Pons (tissue), 1 donor: Measurements from ENCODE around the gene RAD51B.

Source experiments
- DNase-seq: peaks from one replicate; pipeline ENCODE4 v3.0.0-alpha.2; 2016; ENCODE audit warnings: low spot score

The RAD51B gene

DNA sequence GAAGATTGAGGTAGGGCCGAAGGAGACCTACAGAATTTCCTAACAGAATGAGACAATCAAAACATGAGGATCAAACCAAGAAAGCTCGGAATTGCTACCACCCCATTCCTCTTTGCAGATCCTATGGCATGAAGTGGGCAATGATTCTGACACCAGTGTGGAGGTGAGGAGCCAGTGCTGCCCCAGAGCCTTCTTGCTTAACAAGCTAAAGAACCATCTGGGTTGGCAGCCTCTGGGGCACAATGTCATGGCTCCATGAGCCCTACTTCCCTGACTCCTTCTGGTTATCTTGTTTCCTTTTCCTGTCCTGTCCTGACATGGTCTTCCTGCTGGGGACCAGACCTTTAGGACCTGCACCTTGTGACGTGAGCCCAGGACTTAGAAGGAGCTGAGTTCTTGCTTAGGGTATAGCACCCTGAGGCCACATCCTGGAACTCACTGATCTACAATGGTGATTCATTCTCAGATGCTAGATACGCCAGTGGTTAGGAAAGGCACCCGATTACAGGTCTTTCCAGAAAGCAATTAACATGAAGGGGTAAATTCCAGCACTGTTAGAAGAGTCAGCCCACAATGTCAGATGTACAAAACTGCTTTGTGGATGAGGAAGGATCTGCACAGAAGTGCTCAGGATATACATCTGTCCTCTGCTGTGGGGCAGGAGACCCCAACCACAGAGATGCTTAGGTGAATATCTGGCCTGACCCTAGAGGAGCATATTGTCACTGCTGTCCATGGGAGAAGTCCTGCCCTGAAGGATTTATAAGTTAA is 649.0 kb downstream of the RAD51B start:
- no peak for DNase-seq

DNA sequence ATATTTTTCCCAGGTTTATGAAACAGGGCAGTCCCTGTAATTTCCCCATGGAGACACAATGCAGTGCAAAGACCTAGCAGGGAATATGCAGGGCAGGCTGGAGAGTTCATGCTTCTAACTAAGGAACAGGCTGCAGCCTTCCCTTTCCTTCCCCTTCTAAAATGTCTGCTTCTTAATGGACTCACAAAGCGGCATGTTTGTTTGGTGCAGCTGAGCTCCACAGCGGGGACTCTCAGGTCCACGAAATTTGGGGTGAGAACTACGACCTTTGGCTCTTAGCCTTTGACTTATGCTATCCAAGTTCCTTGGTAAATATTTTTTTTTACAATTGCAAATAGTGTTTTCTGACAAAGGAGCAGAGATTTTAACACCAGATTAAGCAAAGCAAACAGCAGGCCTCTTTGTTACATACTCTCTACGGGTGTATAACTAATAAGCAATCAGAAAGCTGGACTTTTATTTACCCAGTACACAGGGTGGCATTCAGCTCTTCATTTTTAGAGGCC is 649.7 kb downstream of the RAD51B start:
- DNase-seq, result no peak

DNA sequence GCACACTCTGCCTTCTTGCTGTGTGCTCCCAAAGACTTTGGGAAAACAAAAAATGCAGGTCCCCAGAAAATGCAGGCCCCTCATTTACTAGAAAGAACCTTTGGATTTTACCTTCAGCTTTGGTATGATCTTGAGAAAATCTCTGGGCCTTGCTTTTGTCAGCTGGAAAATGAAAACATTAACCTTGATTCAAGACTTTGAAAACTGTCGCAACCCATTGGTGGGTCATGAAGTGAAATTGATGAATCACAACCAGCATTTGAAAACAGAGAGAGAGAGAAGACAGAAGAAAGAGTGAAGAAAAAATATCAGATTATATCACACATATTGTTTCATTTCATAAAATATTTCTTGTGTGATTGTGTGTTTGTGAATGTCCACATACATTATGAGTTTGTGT is 650.8 kb downstream of the RAD51B start:
- DNase-seq, result no peak

DNA sequence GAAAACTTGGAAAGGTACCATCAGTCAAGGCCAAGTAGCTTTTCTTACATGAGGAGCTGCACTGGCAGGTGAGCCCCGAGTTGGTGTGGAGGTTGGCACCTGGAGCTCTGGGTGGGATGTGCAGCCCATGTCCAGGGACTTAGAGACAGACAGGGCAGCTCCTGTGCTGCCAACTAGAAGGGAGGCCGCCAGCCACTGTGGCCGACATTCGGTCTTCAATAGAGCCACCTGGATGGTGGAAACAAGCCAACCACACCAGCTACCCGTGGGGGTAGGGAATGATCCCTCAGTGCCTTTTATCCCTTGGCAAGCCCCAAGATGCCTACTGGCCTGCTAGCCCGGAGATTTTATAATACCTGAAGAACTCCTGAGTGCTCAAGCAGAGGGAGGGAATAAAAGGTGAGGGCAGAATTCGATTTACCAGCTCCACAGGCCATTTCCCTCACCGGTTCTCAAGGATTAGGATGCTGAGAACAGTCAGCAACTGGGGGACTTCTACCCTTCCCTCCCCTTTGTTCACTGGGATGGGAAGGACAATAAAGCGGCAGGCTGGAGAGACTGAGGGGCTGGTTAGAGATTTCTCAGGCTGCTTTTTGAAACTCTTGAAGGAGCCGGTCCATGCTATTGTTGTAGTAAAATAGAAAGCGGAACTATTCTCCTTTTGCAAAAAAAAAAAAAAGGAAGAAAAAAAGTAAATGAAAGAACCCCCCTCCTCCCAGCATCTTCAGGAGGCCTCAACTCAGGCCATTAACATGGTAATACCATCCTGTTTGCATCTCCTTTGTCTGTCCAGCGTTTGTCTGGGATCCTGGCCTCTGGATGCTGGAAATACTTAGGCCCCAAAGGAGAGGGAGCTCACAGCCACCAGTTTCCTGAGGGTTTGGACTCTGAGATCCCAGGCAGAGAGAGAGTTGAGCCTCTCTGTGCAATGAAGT is 651.7 kb downstream of the RAD51B start:
- peak; percentile 39 for DNase-seq

DNA sequence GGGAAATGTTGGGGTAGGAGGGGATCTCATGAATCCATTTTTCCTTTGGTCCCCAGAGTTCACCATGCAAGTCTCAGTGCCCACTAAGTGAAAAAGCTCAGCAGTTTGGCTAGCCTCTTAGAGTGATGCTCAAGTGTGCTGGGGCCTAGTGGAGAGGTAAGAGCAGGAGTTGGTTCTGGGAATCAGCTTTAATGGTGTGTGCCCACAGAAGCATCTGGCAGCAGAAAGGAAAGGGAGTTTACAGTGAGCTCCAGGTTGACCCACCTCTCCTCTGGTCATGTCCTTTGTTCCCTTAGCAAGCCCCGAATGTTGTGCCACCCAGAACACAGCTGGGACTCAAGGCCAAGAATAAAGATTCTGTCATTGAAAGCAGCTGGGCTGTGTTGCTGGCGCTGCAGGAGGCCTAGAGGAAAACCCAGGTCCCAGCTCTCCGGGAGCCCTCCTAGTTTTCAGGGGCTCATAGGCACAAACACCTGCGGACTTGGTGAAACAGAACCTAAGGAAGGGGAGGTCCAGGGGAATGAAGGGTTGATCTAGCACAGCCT is 652.5 kb downstream of the RAD51B start:
- DNase-seq, result no peak

DNA sequence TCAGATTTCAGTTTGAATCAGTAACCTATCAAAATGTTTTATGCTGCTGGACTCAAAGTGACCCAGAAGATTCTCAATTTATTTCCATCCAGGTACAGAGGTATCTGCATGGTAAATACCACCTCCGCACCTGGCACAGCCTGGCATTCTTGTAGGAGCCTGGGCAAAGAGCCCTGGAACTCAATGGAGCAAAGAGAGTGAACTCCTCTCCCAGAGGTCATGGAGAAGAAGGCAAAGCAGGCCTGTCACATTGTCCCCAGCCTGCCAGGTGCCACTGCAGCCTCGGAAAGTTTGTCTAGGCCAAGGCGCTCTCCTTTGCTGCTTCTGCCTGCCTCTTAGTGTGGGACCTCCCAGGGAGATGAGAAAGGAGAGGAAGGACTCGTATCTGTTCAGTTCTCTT is 653.5 kb downstream of the RAD51B start:
- no peak for DNase-seq

DNA sequence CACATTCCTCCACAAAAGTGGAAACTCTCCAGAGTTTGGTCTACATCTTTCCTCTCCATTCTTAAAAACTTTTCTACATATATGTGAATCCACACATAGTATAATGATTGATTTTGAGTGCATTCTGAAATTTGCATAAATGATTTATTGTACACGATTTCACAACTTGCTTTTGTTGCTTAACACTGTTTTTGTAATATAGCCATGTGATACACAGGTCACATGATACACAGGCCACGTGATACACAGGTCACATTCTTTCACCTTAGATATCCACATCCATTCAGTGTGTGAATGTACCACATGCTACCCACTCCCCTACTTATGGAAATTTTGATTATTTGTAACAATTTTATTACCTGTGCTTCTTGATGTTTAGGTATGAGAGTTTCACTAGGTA is 654.2 kb downstream of the RAD51B start:
- no peak for DNase-seq

DNA sequence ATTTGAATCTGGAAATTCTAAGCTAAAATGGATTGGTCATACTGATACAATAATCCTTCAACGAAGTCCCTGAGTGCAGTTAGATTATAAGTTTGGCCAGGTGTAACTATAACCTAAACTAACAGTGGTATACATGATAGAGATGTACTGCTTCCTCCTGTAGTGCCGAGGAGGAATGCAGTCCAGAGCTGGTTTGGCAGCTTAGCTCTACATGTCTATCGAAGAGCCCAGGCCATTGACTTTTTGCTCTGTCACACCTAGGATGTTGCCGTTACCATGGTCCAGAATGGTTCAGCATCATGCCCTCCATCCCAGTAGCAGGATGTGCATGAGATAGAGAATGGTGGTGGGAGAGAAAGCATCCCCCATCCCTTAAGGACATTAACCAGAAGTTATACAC is 655.2 kb downstream of the RAD51B start:
- no peak for DNase-seq

DNA sequence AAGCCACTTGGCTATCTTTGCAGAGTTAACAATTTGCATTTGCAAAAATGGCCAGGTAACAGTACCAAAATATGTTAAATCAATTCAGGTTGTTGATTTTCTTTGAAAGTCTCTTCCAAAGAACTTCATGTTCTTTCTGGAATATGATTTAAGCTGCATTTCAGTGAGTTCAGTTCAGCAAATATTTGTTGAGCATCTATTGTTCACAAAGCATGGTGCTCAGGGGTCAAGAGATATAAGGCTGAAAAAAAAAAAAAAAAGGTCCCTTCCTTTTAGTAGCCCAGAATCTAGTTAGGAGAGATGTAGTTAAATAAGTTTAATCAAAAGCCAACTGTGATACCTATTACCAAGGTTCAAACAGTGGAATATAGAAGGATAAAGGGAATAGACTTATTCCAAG is 656.2 kb downstream of the RAD51B start:
- no peak for DNase-seq

DNA sequence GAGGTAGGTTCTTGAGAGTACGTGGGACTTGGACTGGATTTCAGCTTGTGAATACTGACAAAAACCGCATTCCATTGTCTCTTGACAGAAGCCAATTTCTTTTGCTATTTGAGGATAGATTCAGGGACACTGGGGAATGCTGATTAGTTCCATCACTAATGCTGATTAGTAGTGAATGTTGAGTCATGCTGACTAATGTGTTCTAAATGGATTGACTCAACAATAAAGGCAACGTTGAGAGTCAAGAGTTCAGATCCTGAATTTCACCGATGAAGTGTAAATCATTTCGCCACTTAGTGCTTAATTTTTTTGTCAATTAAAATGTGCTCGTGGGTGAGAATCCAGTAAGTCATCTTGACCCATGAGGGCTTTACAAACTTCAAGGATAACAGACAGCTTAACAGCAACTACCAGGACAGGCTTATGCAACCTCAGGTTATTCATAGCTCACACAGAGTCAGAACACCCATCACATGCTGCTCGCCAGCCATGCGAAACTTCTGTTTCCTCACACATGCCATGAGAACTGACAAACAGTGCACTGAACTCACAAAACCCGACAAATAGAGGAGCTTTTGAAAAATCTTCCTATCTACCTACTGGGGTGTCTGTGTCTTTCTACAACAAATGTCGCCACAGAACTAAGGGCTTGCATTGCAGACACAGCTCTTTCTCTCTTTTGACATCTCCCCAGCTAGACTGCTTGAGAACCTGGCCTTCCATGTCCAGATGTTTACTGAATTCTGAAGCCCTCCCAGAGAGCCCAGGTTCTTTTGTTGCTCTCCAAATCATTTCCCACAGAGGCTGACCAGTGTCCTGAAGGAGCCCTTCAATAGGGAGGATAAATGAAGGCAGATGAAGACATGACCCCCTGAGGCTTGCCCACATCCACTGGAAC is 656.9 kb downstream of the RAD51B start:
- DNase-seq, result peak; percentile 86

DNA sequence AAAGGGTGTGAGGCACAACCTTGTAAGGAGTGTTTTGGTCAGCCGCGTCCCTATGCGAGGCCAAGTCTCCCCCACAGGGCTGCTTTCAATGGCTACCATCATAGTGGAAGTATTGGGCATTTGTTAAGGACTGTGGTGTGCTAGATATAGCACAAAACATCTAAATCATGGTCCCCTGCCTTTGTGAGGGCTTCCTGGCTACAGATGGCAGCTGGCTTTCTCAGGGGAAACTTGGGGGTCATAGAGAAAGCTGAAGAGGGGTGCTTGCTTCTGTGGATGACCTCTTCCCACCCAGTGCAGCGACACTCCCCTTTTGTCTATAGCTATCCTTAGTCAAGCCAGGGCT is 657.5 kb downstream of the RAD51B start:
- DNase-seq, result no peak

DNA sequence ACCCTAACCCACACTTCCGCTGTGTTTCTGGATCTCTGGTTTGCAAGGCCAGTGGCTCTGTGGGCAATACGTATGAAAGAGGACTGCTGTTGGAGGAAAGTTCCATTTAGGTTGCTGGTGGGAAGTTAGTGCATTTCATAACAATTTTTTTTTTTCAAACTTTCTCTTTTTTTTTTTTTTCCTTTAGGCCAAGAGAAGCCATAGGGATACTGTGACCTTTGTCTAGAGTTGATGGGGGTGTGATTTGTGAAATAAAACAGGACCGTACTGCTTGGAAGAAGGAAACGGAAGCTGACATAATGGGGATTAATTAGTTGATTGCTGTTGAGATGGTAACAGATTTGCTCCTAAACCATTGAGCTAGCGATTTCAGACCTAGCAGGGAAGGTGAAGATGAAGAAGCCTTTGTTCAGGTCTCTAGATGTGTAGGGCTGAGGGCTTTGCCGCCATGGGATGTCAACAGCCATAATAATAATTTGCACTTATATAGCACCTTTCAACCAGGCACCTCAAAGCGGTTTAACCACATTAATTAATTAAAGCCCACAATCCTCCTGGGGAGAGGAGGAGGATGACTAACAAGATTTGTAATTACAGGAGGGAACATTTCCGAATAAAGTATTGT is 658.0 kb downstream of the RAD51B start:
- DNase-seq, result no peak

DNA sequence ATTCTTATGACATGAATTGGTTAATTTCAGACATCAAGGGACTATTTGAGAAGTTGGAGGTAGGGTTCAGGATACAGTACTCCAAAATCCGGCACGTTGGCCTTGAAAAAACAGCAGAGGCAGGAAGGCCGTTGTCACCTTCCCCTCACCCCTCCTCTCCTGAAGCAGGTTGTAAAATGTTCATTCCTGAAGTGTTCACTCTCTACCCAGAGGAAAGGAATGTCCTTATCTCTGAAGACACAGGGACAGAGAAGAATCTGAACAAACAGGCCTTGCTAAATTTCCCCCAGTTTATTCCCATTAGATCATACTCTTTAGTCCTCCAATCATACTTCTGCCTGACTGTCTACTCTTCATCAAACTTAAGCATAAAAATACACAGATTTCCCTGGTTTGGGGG is 659.7 kb downstream of the RAD51B start:
- DNase-seq, result no peak

DNA sequence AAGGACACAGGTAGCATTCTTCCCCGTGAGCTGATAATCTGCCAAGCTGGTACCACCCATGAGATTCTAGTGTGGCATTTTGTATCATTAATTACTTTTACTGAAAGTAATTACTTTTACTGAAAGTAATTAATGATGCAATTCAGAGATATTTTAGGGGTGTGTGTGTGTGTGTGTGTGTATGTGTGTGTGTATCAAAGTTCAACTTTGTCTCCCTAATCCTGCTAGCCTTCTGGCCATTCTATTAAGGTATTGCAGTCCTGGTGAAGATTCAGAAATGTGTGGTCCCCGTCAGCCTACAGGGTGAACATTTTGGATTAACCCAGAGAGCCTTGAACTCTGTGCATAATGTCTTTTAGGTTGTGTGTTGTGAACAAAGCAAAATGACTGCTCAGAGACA is 662.4 kb downstream of the RAD51B start:
- DNase-seq, result no peak

DNA sequence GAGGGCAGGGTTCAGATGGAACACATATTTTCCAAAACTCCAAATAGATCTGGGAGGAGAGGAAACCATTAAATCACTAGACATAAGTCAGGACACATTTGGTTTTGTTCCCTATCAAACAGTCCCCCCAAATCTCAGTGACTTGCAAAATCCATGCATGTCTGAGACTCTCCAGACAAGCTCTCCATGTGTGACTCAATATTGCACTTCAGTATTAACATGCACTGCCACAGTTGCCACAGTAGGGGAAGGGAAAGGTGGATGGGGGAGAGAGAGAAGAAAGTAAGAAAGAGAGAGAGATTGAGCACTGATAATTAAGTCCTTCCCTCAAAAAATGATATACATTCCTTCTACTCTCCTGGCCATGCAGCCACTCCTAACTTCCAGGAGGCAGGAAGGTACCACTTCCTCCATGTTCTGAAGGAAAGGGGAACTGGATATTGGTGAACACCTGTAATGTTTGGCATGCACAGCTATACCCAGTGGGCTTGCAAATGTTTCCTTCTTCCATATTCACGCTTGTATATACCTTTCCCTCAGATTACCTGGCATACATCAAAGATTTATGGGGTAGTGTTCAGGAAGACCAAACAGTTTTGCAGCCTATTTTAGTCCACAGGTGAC is 663.3 kb downstream of the RAD51B start:
- DNase-seq, result no peak

DNA sequence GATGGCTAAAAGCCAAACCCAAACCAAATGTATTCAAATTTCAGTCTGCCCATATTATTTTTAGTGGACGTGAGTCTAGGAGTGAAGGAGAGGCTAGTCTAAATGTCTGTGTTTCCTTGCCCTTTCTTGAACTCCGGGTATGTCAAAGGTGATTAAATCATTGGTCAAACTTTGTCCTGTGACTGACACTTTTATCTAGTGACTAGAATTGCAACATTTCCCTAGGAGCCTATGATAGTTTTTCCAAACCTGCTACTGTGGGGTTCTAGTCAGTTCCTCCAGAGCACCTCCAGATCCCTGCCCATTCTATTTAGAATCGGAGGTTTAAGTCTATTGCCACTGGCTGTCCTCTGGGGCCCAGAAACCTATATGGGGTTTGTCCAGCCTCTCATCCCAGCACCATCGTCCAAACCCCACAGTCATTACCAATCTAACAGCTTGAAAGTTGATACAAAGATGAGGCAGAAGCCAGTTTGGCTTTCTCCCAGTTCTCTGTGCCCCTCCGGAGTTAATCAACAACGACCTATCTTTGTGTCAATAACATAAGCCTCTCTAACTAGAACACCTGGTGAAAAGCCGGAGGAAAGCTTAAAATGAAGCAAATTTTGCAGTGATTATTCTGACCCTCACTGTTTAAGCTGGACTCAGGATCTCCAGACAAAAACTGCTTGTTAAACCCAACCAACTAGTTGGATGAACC is 666.6 kb downstream of the RAD51B start:
- no peak for DNase-seq

DNA sequence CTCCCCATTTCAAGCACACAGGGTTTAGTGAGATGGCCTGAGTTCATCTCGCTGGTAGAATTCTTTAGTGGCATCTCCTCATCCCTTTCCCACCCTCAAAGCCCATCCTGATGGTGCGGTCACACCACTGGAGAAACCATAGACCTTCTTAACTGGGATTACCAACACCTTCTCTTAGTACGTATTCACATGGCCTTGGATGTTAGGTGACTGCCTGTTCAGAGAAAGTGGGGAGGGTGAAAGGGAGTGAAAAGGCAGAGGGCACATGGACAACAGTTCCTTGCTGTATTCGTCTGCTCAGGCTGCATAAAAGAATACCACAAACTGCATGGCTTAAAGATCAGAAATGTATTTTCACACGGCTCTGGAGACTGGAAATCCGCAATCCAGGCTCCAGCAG is 667.2 kb downstream of the RAD51B start:
- no peak for DNase-seq

DNA sequence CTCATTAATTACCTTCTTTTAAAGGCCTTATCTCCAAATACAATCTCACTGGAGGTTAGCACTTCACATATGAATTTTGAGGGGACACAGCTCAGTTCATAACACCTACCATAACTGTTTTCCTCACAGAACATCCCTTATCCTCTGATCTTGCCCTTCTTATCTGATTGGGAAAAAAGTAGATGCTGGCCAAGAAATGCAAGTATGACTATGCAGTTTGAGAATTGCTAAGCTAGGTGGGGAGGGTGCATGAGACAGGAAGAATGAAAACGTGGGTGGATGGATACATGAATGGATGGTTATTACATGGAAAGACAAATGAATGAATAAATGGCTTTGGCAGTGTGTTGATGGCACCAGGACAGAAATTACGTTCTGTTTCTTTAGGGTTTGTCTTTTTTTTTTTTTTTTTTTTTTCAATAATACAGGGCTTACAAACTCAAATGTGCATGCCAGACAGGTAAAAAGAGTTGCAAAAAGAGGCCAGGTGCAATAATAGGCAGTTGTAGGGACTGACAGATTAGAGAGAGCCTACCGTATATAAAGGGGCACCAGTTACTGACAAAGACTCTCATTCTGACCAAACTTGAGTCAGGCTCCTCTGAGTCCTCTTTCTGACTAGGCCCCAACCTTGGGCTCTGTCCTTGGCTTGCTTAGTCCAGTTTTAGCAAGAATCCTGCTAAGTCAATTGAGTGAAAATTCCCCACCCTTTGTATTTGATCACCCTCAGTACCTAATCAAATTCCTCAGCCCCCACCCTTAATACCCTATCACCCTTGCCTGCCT is 668.4 kb downstream of the RAD51B start:
- DNase-seq, result no peak

DNA sequence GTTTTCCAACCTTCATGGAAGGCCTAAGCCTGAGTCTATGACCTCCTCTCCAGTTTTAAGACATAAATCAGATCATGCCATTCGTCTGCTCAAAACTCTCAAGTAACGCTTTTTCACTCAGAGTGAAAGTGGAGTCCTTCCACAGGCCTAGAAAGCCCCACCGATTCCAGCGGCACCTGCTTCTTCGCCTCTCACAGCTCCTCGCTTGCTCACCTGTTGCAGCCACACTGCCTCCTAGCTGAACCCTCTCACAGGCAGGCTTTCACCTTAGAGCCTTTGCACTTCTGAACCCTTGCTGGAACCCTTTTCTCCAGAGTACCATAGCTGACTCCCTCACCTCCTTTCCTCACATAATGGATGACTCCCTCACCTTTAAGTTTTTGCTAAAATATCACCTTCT is 672.2 kb downstream of the RAD51B start:
- DNase-seq, result no peak
